ENCODE measurements around the gene NR1I2.

GRCh38 chr3:119817071-119817470 lies 35.2 kb downstream of the NR1I2 start:
- TF ChIP-seq, protein P1, sequence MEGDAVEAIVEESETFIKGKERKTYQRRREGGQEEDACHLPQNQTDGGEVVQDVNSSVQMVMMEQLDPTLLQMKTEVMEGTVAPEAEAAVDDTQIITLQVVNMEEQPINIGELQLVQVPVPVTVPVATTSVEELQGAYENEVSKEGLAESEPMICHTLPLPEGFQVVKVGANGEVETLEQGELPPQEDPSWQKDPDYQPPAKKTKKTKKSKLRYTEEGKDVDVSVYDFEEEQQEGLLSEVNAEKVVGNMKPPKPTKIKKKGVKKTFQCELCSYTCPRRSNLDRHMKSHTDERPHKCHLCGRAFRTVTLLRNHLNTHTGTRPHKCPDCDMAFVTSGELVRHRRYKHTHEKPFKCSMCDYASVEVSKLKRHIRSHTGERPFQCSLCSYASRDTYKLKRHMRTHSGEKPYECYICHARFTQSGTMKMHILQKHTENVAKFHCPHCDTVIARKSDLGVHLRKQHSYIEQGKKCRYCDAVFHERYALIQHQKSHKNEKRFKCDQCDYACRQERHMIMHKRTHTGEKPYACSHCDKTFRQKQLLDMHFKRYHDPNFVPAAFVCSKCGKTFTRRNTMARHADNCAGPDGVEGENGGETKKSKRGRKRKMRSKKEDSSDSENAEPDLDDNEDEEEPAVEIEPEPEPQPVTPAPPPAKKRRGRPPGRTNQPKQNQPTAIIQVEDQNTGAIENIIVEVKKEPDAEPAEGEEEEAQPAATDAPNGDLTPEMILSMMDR (IDR thresholded peaks at IDR 0.05), result no peak
- TF ChIP-seq POLR2A (IDR thresholded peaks at IDR 0.05), result no peak

All from uterus (tissue), 2 donors.